Esophagus muscularis mucosa (tissue), 3 donors: Measurements from ENCODE around the gene CLCN7.

ENCODE experiments used
- POLR2AphosphoS5 ChIP-seq, 2 donors: sonication (generic); formaldehyde crosslinking; IDR thresholded peaks; one replicate each; pipeline ENCODE4 v1.6.1; 2017; ENCODE audit warnings: antibody characterized with exemption in 2 of 2
- TF ChIP-seq, protein P1 (sequence below), 3 experiments: fragments of 200-600 bp in 2 of 3; fragments of 450-650 bp in 1 of 3; sonication (generic) in 2 of 3; IDR thresholded peaks; one replicate each; pipeline ENCODE4 v1.5.1; 2017 to 2019; ENCODE audit warnings: antibody characterized with exemption in 3 of 3, mild to moderate bottlenecking in 2 of 3, moderate library complexity in 1 of 3

GRCh38 chr16:1475552-1476114 is 805 bp upstream of the CLCN7 start:
- TF ChIP-seq, protein P1, sequence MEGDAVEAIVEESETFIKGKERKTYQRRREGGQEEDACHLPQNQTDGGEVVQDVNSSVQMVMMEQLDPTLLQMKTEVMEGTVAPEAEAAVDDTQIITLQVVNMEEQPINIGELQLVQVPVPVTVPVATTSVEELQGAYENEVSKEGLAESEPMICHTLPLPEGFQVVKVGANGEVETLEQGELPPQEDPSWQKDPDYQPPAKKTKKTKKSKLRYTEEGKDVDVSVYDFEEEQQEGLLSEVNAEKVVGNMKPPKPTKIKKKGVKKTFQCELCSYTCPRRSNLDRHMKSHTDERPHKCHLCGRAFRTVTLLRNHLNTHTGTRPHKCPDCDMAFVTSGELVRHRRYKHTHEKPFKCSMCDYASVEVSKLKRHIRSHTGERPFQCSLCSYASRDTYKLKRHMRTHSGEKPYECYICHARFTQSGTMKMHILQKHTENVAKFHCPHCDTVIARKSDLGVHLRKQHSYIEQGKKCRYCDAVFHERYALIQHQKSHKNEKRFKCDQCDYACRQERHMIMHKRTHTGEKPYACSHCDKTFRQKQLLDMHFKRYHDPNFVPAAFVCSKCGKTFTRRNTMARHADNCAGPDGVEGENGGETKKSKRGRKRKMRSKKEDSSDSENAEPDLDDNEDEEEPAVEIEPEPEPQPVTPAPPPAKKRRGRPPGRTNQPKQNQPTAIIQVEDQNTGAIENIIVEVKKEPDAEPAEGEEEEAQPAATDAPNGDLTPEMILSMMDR (IDR thresholded peaks at IDR 0.05): no peak
- TF ChIP-seq POLR2AphosphoS5 (IDR thresholded peaks at IDR 0.05): no peak
